IPS DF 6.9 (cell line): ENCODE results near the gene GJE1.

Experiments used
- DNase-seq: peaks from one replicate; pipeline ENCODE4 v3.0.0-alpha.2; 2013; ENCODE audit warnings: low read depth, low spot score
- H3K27ac ChIP-seq: one replicate; pipeline ENCODE4 v1.5.1; 2013; ENCODE audit warnings: low read length, control low read depth
- H3K27me3 ChIP-seq: 2 replicates; pipeline ENCODE4 v1.6.1; 2013; ENCODE audit warnings: mild to moderate bottlenecking, low read length; ENCODE audit not compliant: control insufficient read depth, insufficient read depth
- H3K36me3 ChIP-seq: 2 replicates; pipeline ENCODE4 v1.6.1; 2013; ENCODE audit warnings: low read length; ENCODE audit not compliant: control insufficient read depth, insufficient read depth
- H3K4me1 ChIP-seq: 2 replicates; pipeline ENCODE4 v1.6.1; 2013; ENCODE audit warnings: low read length; ENCODE audit not compliant: control insufficient read depth, insufficient read depth
- H3K4me3 ChIP-seq: 2 replicates; pipeline ENCODE4 v1.5.1; 2013; ENCODE audit warnings: mild to moderate bottlenecking, low read length
- H3K9me3 ChIP-seq: 2 replicates; pipeline ENCODE4 v1.6.1; 2013; ENCODE audit warnings: low read length, inconsistent platforms; ENCODE audit not compliant: control insufficient read depth, insufficient read depth
- WGBS: extraction: QIAGEN DNeasy Blood & Tissue Kit; methylation state at CpG from one replicate; pipeline ENCODE4 v1.1.7; 2013; ENCODE audit warnings: mixed read lengths, missing lambda C conversion rate; ENCODE audit not compliant: insufficient read length, insufficient coverage; 5-methylcytosine and 5-hydroxymethylcytosine counted together

The GJE1 gene

DNA sequence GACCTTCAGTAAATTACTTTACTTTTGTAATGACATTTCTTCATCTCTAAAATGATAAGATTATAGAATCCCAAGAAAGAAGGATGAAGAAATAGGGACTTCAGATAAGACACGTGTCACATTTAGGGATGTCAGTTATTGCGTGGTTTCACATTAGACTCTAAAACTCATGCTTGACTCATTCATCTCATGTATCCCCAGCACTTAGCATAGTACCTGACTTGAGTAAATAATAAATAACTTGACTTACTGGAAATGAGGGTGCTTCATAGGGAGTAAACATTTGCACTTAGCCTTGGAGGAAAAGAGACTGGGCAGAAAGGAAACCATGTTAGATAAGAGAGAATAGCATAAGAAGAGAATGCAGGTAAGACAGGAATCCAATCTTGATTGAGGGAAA is 51.6 kb downstream of the GJE1 start:
- Histone ChIP-seq H3K4me1 (no peaks in the 10 kb centered on the region), H3K36me3 (no peaks in the 10 kb centered on the region), H3K9me3 (no peaks in the 10 kb centered on the region), H3K4me3 (no peak overlapping the region), H3K27me3 (no peaks in the 10 kb centered on the region), H3K27ac (no peak overlapping the region)
- WGBS: no CpG with 5 or more reads among the region's 2 CpGs
- no peak for DNase-seq
